Hepatocyte (in vitro differentiated cells): ENCODE results near the gene TBC1D7. TPM values are rescaled to one million over a fixed set of nuclear protein-coding genes. Genes with fewer than 3 reads are reported as not detected.

Experiments used
- DNase-seq: peaks from one replicate; pipeline ENCODE4 v3.0.0-alpha.2; 2016; ENCODE audit warnings: low spot score
- H2AFZ ChIP-seq: fragments of 200-600 bp; sonication (generic); 2 replicates; pipeline ENCODE4 v1.6.0; 2016; ENCODE audit warnings: antibody characterized with exemption, mild to moderate bottlenecking
- H3K27ac ChIP-seq: fragments of 200-600 bp; sonication (generic); 2 replicates; pipeline ENCODE4 v1.5.1; 2016; ENCODE audit warnings: mild to moderate bottlenecking
- H3K27me3 ChIP-seq: fragments of 200-600 bp; sonication (generic); 2 replicates; pipeline ENCODE4 v1.6.1; 2016
- H3K36me3 ChIP-seq: fragments of 200-600 bp; sonication (generic); replicated peaks from 2 replicates; pipeline ENCODE4 v1.5.1; 2016; ENCODE audit warnings: low read depth; ENCODE audit not compliant: insufficient read depth
- H3K4me1 ChIP-seq: fragments of 200-600 bp; sonication (generic); 2 replicates; pipeline ENCODE4 v1.5.1; 2016; ENCODE audit warnings: mild to moderate bottlenecking, moderate library complexity; ENCODE audit not compliant: insufficient read depth
- H3K4me2 ChIP-seq: fragments of 200-600 bp; sonication (generic); 2 replicates; pipeline ENCODE4 v1.6.0; 2016
- H3K4me3 ChIP-seq: fragments of 200-600 bp; sonication (generic); 2 replicates; pipeline ENCODE4 v1.5.1; 2016; ENCODE audit warnings: mild to moderate bottlenecking
- H3K79me2 ChIP-seq: fragments of 200-600 bp; sonication (generic); 2 replicates; pipeline ENCODE4 v1.6.0; 2017; ENCODE audit warnings: mild to moderate bottlenecking
- H3K9me2 ChIP-seq: fragments of 200-600 bp; sonication (generic); replicated peaks from 2 replicates; pipeline ENCODE4 v1.6.0; 2017; ENCODE audit warnings: mild to moderate bottlenecking; ENCODE audit not compliant: insufficient read depth
- H3K9me3 ChIP-seq: fragments of 200-600 bp; sonication (generic); 2 replicates; pipeline ENCODE4 v1.5.1; 2016; ENCODE audit warnings: low read depth, mild to moderate bottlenecking
- H4K20me1 ChIP-seq: fragments of 200-600 bp; sonication (generic); 2 replicates; pipeline ENCODE4 v1.6.0; 2016; ENCODE audit warnings: mild to moderate bottlenecking; ENCODE audit not compliant: insufficient read depth, poor library complexity, severe bottlenecking
- CTCF ChIP-seq: fragments of 200-600 bp; sonication (generic); IDR thresholded peaks from 2 replicates; pipeline ENCODE4 v1.5.1; 2016; ENCODE audit warnings: antibody characterized with exemption, mild to moderate bottlenecking; ENCODE audit not compliant: poor library complexity
- EZH2 ChIP-seq: fragments of 200-600 bp; sonication (generic); IDR thresholded peaks from 2 replicates; pipeline ENCODE4 v1.6.1; 2016; ENCODE audit warnings: antibody characterized with exemption, mild to moderate bottlenecking, borderline replicate concordance
- EZH2phosphoT487 ChIP-seq: fragments of 200-600 bp; sonication (generic); IDR thresholded peaks from one replicate; pipeline ENCODE4 v1.6.1; 2018; ENCODE audit warnings: antibody characterized with exemption, mild to moderate bottlenecking, low read depth, moderate library complexity; ENCODE audit not compliant: unreplicated experiment, severe bottlenecking
- WGBS: methylation state at CpG from one replicate; pipeline ENCODE4 v1.1.6; 2016; ENCODE audit warnings: low lambda C conversion rate; ENCODE audit errors: missing lambda C conversion rate; 5-methylcytosine and 5-hydroxymethylcytosine counted together
- polyA plus RNA-seq: library from polyadenylated mRNA; unstranded; fragments of >200 nt; fragmentation: Nextera tagmentation; extraction: Ambion mirVana; gene quantifications from 2 replicates; pipeline ENCODE4 v1.2.1, GENCODE V29; 2016
- total RNA-seq: library from RNA; depleted of rRNA; stranded (reverse); fragments of >200 nt; gene quantifications from 2 replicates; pipeline ENCODE4 v1.2.3, GENCODE V29; 2014

TBC1D7 gene
- total and polyA plus RNA-seq, 2 experiments from 2014 or later, result 15.5 to 28.3 TPM

DNA sequence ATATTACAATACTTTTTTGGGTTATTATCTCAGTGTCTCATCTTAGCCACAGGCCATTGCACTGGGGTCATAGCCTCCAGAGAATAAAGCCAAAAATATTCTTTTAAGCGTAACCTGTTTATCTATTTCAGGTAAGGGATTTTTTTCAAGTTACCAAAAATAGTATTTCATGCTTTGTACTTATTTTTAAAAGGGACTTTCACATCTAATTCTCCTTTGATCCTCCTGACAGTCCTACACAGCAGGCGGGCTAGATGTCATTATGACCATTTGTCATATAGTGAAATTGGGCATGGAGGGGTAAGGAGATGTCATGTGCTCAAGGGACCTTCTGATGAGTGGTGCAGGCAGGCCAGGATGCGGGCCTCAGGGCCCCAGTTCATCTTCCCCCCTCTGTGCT is 68.9 kb downstream of the TBC1D7 start:
- DNase-seq, result no peak
- H3K36me3 ChIP-seq, result no peaks in the 10 kb centered on the region
- no peaks in the 10 kb centered on the region for H3K9me2 ChIP-seq
- no peak overlapping the region for H3K27ac ChIP-seq
- no peak for TF ChIP-seq CTCF
- H3K9me3 ChIP-seq, result no peaks in the 10 kb centered on the region
- H3K4me2 ChIP-seq, result no peak overlapping the region
- H2AFZ ChIP-seq, result no peak overlapping the region
- WGBS, result 96% methylated on average over 3 of the region's 3 CpGs
- no peaks in the 10 kb centered on the region for H3K79me2 ChIP-seq
- no peaks in the 10 kb centered on the region for H3K27me3 ChIP-seq
- H3K4me1 ChIP-seq, result no peaks in the 10 kb centered on the region
- H3K4me3 ChIP-seq, result no peak overlapping the region
- H4K20me1 ChIP-seq, result no peaks in the 10 kb centered on the region

- Histone ChIP-seq H2AFZ (no peak overlapping the region), H3K9me3 (no peaks in the 10 kb centered on the region), H3K9me2 (no peaks in the 10 kb centered on the region), H3K79me2 (no peaks in the 10 kb centered on the region), H3K27ac (peak overlapping the region; percentile 46), H3K4me3 (no peak overlapping the region), H3K4me2 (no peak overlapping the region), H3K27me3 (no peaks in the 10 kb centered on the region), H4K20me1 (no peaks in the 10 kb centered on the region), H3K36me3 (no peaks in the 10 kb centered on the region), H3K4me1 (no peaks in the 10 kb centered on the region)
- 95% methylated on average over 2 of the region's 2 CpGs for WGBS
- no peak for DNase-seq
- TF ChIP-seq EZH2phosphoT487 (no peak), CTCF (no peak), EZH2 (no peak)
These were observed 71.9 kb downstream of the TBC1D7 start for GRCh38 chr6:13256266-13257001.

Other genes starting within 250 kb of the TBC1D7 start
- gene GFOD1, start 159.1 kb upstream of the TBC1D7 start, total RNA-seq, result 3.3 and 3.5 TPM in 2 replicates
- gene GFOD1, start 159.1 kb upstream of the TBC1D7 start, polyA plus RNA-seq, result 2.3 and 2.8 TPM in 2 replicates
- gene SIRT5, start 246.1 kb upstream of the TBC1D7 start, total RNA-seq, result 12.8 and 12.9 TPM in 2 replicates
- gene SIRT5, start 246.1 kb upstream of the TBC1D7 start, polyA plus RNA-seq, result 8.5 and 8.6 TPM in 2 replicates